OCI-LY7 (cell line): ENCODE results near the gene EGR2.

ENCODE experiments used
- CTCF ChIP-seq: fragments of 200-600 bp; sonication (generic); conservative IDR thresholded peaks from 2 replicates; pipeline ENCODE4 v1.5.1; 2014; ENCODE audit warnings: mild to moderate bottlenecking, antibody characterized with exemption, low read length, moderate library complexity, mixed read lengths
- EZH2phosphoT487 ChIP-seq: fragments of 200-600 bp; sonication (generic); IDR thresholded peaks from 2 replicates; pipeline ENCODE4 v1.6.1; 2018; ENCODE audit warnings: low read depth, borderline replicate concordance, mild to moderate bottlenecking, mixed run types, antibody characterized with exemption, low read length, moderate library complexity, mixed read lengths

- TF ChIP-seq CTCF (no peak), EZH2phosphoT487 (no peak)
Observed at GRCh38 chr10:62803724-62804355, 12.3 kb downstream of the EGR2 start.
